ENCODE data around the gene MACROD1.
A peak's percentile ranks its signal among the peaks of the same experiment; 100 is the strongest.

The MACROD1 gene

DNA sequence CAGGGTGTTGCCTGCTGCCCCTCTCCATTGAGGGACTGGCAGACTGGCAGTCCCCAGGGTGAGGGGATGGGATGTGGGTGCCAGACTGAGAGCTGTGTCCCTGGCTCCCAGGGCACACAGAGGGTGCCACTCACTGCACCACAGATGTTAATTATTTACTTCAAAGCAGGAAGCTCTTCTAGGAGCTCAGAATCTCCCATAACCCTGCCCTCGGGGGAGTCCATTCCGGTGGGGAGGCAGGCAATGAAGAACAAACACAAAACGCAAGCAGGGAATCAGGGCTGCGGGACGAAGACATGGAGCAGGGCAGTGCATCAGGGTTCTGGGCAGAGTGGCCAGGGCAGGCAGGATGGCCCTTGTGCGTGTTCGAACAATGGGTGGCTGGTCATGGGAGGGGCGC is 154.5 kb downstream of the MACROD1 start:
- intact Hi-C loops (cut with DNase I; ENCODE audit: low total_unique reads): no loop called here
- Histone ChIP-seq H3K27ac (no peak overlapping the region), H3K9me3 (no peaks in the 10 kb centered on the region)

GRCh38 chr11:64010783-64011182 is 155.1 kb downstream of the MACROD1 start:
- no peaks in the 10 kb centered on the region for H3K27me3 ChIP-seq
- TF ChIP-seq, protein P1, sequence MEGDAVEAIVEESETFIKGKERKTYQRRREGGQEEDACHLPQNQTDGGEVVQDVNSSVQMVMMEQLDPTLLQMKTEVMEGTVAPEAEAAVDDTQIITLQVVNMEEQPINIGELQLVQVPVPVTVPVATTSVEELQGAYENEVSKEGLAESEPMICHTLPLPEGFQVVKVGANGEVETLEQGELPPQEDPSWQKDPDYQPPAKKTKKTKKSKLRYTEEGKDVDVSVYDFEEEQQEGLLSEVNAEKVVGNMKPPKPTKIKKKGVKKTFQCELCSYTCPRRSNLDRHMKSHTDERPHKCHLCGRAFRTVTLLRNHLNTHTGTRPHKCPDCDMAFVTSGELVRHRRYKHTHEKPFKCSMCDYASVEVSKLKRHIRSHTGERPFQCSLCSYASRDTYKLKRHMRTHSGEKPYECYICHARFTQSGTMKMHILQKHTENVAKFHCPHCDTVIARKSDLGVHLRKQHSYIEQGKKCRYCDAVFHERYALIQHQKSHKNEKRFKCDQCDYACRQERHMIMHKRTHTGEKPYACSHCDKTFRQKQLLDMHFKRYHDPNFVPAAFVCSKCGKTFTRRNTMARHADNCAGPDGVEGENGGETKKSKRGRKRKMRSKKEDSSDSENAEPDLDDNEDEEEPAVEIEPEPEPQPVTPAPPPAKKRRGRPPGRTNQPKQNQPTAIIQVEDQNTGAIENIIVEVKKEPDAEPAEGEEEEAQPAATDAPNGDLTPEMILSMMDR (IDR thresholded peaks at IDR 0.05): no peak
- no peak overlapping the region for H3K27ac ChIP-seq
- DNase-seq: no peak
- peaks cover 0 to 19% (median 11%) of the 10 kb centered on the region in 4 donors for H3K4me1 ChIP-seq
- intact Hi-C loops (cut with DNase I; ENCODE audit: low total_unique reads): no loop called here
- no peaks in the 10 kb centered on the region for H3K36me3 ChIP-seq
- no peak overlapping the region for H3K4me3 ChIP-seq
- H3K9me3 ChIP-seq: no peaks in the 10 kb centered on the region

More for the DNA sequence above, 154.5 kb downstream of the MACROD1 start:
- TF ChIP-seq, protein P1 (IDR thresholded peaks at IDR 0.05): no peak
- no peak for DNase-seq
- Histone ChIP-seq H3K4me3 (no peak overlapping the region), H3K36me3 (no peaks in the 10 kb centered on the region), H3K27me3 (no peaks in the 10 kb centered on the region), H3K4me1 (peaks cover 0 to 19% (median 11%) of the 10 kb centered on the region in 4 donors)

DNA sequence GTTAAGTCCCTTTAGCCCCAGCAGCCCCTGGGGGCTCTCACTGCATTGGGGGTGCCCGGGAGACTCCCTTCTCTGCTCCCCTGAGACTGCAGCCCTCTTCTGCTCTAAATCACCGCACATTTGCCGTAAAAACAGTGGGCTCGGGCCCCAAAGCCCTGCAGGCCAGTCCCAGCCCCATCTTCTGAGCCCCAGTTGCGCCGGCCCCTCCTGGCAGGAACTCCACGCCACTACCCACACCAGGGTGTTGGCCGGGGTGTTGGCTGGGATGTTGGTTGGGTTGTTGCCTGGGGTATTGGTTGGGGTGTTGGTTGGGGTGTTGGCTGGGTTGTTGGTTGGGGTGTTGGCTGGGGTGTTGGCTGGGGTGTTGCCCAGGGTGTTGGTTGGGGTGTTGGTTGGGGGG is 156.2 kb downstream of the MACROD1 start:
- no peaks in the 10 kb centered on the region for H3K36me3 ChIP-seq
- DNase-seq: no peak
- no peak overlapping the region for H3K4me3 ChIP-seq
- no peaks in the 10 kb centered on the region for H3K27me3 ChIP-seq
- TF ChIP-seq, protein P1 (IDR thresholded peaks at IDR 0.05): no peak
- intact Hi-C loops (cut with DNase I; ENCODE audit: low total_unique reads): no loop called here
- H3K27ac ChIP-seq: no peak overlapping the region
- no peaks in the 10 kb centered on the region for H3K9me3 ChIP-seq
- H3K4me1 ChIP-seq: peaks cover 0 to 19% (median 11%) of the 10 kb centered on the region in 4 donors

DNA sequence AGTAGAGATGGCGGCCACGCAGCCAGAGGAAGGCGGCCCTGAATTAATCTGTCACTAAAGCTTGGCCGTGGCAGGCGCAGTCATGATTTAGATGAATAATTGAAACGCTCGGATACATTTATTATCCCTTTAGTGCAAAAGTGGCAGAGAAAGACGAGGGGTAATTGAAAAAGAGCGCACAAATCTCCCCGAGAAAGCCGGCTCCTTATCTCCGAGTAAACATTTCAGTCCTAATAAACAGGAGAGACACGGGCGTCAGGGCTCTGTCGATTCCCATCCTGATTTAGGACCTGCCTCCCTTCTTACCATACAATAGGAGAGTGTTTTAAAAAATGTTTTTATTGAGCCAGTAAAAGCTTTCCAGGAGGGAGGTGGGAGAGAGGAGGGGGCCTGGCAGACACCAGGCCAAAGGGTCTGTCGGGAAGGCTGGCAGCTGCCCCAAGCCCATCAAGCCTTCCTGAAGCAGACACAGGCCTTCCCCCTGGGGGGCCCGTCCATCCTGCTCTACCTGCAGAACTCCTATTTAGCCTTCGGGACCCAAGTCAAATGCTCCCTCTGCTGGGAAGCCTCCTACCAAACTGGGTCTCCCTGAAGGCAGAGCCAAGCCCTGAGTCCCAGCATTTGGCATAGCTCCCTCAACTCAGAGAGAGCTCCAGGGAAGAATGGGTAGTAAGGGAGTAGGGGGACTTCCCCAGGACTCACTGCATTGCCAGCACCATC is 156.8 kb downstream of the MACROD1 start:
- TF ChIP-seq, protein P1 (IDR thresholded peaks at IDR 0.05): no peak
- Histone ChIP-seq H3K27ac (no peak overlapping the region), H3K4me1 (peaks cover 0 to 19% (median 11%) of the 10 kb centered on the region in 4 donors), H3K27me3 (no peaks in the 10 kb centered on the region), H3K4me3 (no peak overlapping the region), H3K9me3 (no peaks in the 10 kb centered on the region), H3K36me3 (no peaks in the 10 kb centered on the region)
- intact Hi-C loops (cut with DNase I; ENCODE audit: low total_unique reads): no loop called here
- no peak for DNase-seq

DNA sequence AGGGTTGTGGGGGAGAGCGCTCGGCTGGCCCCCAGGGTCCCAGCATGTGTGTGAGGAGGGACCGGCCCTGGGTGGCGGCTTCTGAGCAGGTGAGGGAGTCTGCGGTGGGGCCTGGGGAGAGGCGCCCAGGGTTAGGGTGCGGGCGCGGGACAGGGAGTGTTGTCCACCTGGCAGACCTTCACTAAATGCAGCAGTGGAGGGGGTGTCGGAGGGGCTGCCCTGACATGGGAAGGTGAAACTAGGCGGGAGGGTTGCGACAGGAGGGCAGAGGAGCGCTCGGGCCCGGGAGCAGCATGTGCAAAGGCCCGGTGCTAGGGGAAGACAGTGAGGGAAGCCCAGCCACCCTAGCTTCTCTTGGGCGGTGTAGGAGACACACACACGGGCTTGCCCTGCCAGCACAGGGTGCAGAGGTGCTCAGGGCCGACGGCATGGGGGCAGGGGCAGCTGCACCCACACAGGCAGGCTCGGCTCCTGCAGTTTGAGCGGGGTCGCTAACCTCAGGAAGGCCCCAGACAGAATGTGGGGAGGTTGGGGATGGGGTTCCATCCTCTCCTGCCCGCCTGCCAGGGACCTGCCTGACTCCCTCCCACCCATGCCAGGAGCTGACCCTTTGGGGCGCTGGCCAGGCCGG is 157.5 kb downstream of the MACROD1 start:
- no peak for DNase-seq
- Histone ChIP-seq H3K4me3 (peak overlapping the region; percentile 44 to 46), H3K27ac (peak overlapping the region in 1 of 2 donors; percentile 40), H3K4me1 (peaks cover 0 to 19% (median 11%) of the 10 kb centered on the region in 4 donors), H3K27me3 (no peaks in the 10 kb centered on the region), H3K9me3 (no peaks in the 10 kb centered on the region), H3K36me3 (no peaks in the 10 kb centered on the region)
- intact Hi-C loops (cut with DNase I; ENCODE audit: low total_unique reads): no loop called here
- TF ChIP-seq, protein P1 (IDR thresholded peaks at IDR 0.05): no peak

All from tibial artery (tissue), 4 donors.